Nephron (organoid): ENCODE data around the gene FOXF2.

Experiments
- H3K27ac Mint-ChIP-seq, 3 experiments: 2 replicates each; pipeline ENCODE4 v1.8.0; 2020; ENCODE audit warnings: mixed read lengths in 3 of 3, mild to moderate bottlenecking in 2 of 3, moderate library complexity in 1 of 3
- H3K27me3 Mint-ChIP-seq: 2 replicates; pipeline ENCODE4 v1.8.0; 2021; ENCODE audit warnings: low read depth, mild to moderate bottlenecking, moderate library complexity, mixed read lengths
- H3K36me3 Mint-ChIP-seq: 2 replicates; pipeline ENCODE4 v1.8.0; 2020; ENCODE audit warnings: low read depth, mixed read lengths
- H3K4me1 Mint-ChIP-seq: 2 replicates; pipeline ENCODE4 v1.8.0; 2020; ENCODE audit warnings: mixed read lengths
- H3K4me3 Mint-ChIP-seq, 3 experiments: 2 replicates each; pipeline ENCODE4 v1.8.0; 2020; ENCODE audit warnings: mild to moderate bottlenecking in 3 of 3, mixed read lengths in 3 of 3, moderate library complexity in 2 of 3
- H3K9me3 Mint-ChIP-seq: 2 replicates; pipeline ENCODE4 v1.8.0; 2020; ENCODE audit warnings: mixed read lengths
- TF ChIP-seq, protein P1 (sequence below), 3 experiments: fragments of 200-600 bp; sonication (generic); IDR thresholded peaks; one replicate each; pipeline ENCODE4 v1.5.0; 2021; ENCODE audit warnings: antibody characterized with exemption in 3 of 3; ENCODE audit not compliant: unreplicated experiment in 3 of 3

FOXF2 gene

DNA sequence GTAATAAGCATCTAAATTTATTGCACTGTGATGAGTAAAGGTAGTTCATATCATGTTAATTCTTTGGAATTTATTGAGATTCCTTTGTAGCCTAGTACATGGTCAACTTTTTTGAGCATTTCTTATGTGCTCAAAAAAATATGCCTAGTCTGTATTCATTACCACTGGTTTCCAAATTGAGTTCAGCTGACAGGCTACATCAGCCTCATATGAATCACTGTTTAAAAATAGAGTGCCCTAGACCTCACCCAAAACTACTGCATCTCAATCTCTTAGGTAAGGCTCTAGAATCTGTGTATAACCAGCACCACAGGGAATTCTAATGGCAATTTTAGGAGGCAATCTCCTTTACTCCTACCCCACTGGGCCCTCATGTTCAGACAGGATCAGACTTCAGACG is 16.7 kb upstream of the FOXF2 start:
- no peak overlapping the region for H3K4me3 Mint-ChIP-seq
- TF ChIP-seq, protein P1, sequence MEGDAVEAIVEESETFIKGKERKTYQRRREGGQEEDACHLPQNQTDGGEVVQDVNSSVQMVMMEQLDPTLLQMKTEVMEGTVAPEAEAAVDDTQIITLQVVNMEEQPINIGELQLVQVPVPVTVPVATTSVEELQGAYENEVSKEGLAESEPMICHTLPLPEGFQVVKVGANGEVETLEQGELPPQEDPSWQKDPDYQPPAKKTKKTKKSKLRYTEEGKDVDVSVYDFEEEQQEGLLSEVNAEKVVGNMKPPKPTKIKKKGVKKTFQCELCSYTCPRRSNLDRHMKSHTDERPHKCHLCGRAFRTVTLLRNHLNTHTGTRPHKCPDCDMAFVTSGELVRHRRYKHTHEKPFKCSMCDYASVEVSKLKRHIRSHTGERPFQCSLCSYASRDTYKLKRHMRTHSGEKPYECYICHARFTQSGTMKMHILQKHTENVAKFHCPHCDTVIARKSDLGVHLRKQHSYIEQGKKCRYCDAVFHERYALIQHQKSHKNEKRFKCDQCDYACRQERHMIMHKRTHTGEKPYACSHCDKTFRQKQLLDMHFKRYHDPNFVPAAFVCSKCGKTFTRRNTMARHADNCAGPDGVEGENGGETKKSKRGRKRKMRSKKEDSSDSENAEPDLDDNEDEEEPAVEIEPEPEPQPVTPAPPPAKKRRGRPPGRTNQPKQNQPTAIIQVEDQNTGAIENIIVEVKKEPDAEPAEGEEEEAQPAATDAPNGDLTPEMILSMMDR (IDR thresholded peaks at IDR 0.05; ENCODE audit: unreplicated experiment in 3 of 3), result no peak
- no peak overlapping the region for H3K27ac Mint-ChIP-seq
- H3K36me3 Mint-ChIP-seq, result no peaks in the 10 kb centered on the region
- H3K27me3 Mint-ChIP-seq, result peaks cover 91% of the 10 kb centered on the region
- H3K9me3 Mint-ChIP-seq, result peaks cover 42% of the 10 kb centered on the region
- peaks cover 3% of the 10 kb centered on the region for H3K4me1 Mint-ChIP-seq

DNA sequence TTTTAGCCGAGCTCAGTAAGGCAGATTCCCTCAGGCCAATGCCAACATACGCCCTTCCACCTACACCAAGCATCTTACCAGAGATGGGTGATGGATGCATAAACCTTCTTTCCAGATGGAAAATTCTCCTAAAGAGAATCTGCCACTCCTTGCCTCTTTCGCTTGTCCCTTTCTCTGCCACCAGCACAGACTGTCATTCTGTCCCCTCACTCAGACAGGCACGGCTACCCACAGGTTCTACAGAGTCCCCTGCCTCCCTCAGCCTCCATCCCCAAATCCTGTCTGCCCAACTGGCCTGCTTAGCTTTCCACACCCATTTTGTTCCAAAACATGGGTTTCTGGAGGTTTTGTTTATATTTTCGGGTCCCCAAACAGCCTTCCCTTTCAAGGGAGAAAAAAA is 12.7 kb upstream of the FOXF2 start:
- Mint-ChIP-seq H3K27ac (no peak overlapping the region), H3K4me1 (peaks cover 16% of the 10 kb centered on the region), H3K27me3 (peaks cover 98% of the 10 kb centered on the region), H3K4me3 (no peak overlapping the region), H3K9me3 (peaks cover 27% of the 10 kb centered on the region), H3K36me3 (no peaks in the 10 kb centered on the region)
- TF ChIP-seq, protein P1 (IDR thresholded peaks at IDR 0.05; ENCODE audit: unreplicated experiment in 3 of 3), result no peak

DNA sequence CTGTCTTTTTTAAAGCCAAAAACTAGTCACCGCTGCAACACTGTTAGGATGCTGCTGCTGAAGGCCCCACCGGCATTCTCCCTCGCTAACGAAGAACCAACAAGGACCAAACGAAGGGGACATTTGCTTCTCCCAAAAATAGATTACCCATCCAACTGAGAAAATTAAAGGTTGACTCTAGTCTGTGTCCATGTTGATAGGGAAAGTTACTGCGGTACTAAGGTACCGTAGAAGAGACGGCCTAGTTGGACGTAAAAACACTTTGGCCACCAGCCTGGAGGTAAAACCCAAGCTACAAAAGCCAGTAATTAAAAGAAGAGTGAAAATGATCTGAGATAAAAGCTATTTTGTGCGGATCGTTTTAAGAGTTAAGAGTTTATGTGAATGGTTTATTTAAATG is 11.8 kb upstream of the FOXF2 start:
- Mint-ChIP-seq H3K36me3 (no peaks in the 10 kb centered on the region), H3K27me3 (peaks cover 97% of the 10 kb centered on the region), H3K4me1 (peaks cover 16% of the 10 kb centered on the region), H3K4me3 (no peak overlapping the region), H3K27ac (no peak overlapping the region), H3K9me3 (peaks cover 22% of the 10 kb centered on the region)
- TF ChIP-seq, protein P1 (IDR thresholded peaks at IDR 0.05; ENCODE audit: unreplicated experiment in 3 of 3), result no peak

DNA sequence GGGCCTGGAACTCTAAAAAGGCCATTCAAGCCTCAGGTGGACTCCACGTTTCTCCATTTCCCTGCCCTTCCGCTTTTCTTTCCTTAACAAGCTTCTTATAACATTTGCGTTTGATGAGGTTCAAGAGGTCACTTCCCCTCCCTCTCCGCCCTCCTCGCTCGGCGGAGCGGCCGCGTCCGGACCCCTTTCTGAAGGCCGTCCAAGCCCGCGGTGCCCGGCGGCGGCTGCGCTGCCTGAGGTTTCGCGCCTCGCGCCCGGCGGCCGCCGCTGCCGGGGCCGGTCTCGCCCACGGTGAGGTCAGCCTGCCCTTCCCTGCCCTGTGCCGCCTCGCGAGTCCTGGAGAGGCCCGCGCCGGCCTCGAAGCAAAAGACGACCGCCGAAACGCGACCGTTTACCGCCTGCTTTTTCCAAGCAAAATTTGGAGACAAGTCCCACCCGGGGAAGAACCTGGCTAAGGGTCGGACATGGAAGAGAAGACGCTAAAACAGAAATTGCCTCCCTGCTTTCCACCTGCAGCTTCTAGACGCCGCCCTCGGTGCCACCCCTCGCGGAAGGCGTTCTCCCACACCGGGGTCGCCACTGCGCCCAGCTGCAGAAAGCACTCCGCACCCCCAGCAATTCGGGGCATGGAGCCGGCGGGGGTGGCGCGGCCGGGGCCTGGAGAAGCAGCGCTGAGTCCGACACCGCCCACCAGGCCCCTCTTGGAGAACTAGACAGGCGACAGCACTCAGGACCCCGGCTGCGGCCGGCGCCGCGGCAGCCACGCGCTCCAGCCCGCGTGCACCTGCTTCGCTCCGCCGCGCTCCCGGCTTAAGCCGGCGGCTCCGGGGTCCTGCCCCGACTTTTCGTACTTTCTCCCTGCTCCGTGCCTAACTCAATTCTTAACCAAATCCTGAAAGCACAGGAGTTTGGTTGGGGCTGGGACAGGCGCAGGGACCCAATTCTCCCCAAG is 11.0 kb upstream of the FOXF2 start:
- H3K9me3 Mint-ChIP-seq, result peaks cover 16% of the 10 kb centered on the region
- peak overlapping the region in 1 of 3 experiments; percentile 5 for H3K4me3 Mint-ChIP-seq
- TF ChIP-seq, protein P1 (IDR thresholded peaks at IDR 0.05; ENCODE audit: unreplicated experiment in 3 of 3), result no peak
- peaks cover 16% of the 10 kb centered on the region for H3K4me1 Mint-ChIP-seq
- peaks cover 97% of the 10 kb centered on the region for H3K27me3 Mint-ChIP-seq
- no peak overlapping the region for H3K27ac Mint-ChIP-seq
- no peaks in the 10 kb centered on the region for H3K36me3 Mint-ChIP-seq

DNA sequence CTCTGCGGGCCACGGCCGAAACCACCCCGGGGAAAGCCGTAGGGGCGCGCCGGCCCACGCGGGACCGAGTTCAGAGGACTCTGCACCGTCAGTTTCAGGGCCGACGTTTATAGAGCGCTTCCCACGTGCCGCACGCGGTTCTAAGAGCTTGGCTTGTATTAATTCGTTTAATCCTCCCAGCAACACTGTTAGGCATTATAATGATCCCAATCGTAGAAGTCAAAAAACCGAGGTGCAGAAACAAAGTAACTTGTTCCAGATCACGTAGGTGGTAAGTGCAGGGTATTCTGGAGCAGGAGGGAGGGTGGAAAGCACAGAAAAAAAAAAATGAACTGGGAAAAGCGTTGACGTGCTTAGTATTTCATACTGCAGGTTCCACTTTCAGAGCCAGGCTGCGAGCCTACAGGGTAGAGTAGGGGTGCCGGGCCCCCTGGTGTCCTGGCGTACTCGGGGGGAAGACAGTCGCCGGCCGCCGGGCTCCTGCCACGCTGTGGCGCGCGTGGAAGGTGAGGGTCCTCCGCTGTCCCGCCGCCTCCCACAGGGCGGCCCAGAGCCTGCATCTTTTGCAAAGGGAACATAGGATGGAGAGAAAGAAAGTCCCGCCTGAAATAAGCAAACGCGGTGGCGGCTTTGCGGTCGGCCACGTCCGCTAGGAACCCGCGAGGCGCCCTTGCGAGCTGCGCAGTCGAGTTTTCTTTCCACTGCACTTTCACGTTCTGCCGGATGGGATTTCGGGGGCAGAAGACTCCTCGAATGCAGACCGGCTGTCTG is 10.2 kb upstream of the FOXF2 start:
- Mint-ChIP-seq H3K27ac (no peak overlapping the region), H3K36me3 (no peaks in the 10 kb centered on the region), H3K4me3 (peak overlapping the region in 2 of 3 experiments; percentile 5 to 18), H3K4me1 (peaks cover 16% of the 10 kb centered on the region), H3K27me3 (peaks cover 96% of the 10 kb centered on the region), H3K9me3 (peaks cover 12% of the 10 kb centered on the region)
- TF ChIP-seq, protein P1 (IDR thresholded peaks at IDR 0.05; ENCODE audit: unreplicated experiment in 3 of 3), result no peak
